Prostate gland (tissue), 2 donors: ENCODE data around the gene FMN1.

ENCODE experiments used
- CTCF ChIP-seq, 4 experiments: fragments of 200-600 bp in 2 of 4; fragments of 450-650 bp in 2 of 4; sonication (generic) in 2 of 4; IDR thresholded peaks; 1 replicate in 3 of 4; 2 replicates in 1 of 4; pipeline ENCODE4 v1.5.1; 2016 to 2019; ENCODE audit warnings: antibody characterized with exemption in 4 of 4, mild to moderate bottlenecking in 2 of 4, moderate library complexity in 2 of 4
- POLR2A ChIP-seq: fragments of 450-650 bp; IDR thresholded peaks from one replicate; pipeline ENCODE4 v1.6.1; 2016; ENCODE audit warnings: antibody characterized with exemption, mild to moderate bottlenecking
- POLR2AphosphoS5 ChIP-seq: sonication (generic); formaldehyde crosslinking; IDR thresholded peaks from one replicate; pipeline ENCODE4 v1.6.1; 2017; ENCODE audit warnings: antibody characterized with exemption

- TF ChIP-seq CTCF (IDR thresholded peaks at IDR 0.05) (no peak), POLR2A (no peak), POLR2AphosphoS5 (no peak)
These were observed 104.4 kb downstream of the FMN1 start for GRCh38 chr15:33089878-33090757.
